ENCODE data around the gene TNFAIP8L1.
"Not testable (repeated sequence)": the region's sequence is repeated elsewhere in the genome, so short reads cannot be mapped to it uniquely, and the experiment has no call there.

The TNFAIP8L1 gene

DNA sequence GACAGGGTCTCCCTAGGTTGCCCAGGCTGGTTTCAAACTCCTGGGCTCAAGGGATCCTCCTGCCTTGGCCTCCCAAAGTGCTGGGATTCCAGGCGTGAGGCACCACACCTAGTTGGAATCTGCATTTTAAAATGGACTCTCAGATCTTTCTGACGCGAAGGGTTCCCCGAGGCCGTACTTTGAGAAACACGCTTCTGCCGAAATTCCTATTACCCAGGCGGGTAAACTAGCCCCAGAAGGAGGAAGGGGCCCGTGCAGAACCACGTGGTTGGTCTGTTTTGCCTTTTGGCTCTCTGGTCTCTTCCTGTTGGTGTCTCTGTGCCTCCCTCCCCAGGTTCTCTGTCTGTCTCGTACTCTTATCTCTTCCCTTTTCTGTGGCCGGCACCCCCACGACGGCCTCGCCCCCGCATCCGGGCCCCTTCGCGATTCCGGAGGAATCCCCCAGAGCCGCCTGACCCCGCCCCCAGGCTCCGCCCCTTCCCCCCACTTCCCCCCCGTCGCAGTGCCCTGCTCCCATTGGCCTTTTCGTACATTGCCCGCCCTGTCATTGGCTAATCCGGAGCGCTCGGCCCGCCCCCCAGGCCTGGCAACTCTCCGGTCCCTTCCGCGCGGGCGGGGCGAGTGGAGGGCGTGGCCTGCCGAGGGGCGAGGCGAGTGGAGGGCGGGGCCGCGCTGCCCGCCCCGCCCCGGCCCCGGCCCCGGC, at the start of gene TNFAIP8L1:
TNFAIP8L1 (plus strand) TSS at position 689 of the 703 bp plus-strand sequence. CDS start 12,354 bp downstream, outside the sequence.
- no peak for DNase-seq

- no peak for DNase-seq
Observed at GRCh38 chr19:4589579-4590410, 49.5 kb upstream of the TNFAIP8L1 start.

DNA sequence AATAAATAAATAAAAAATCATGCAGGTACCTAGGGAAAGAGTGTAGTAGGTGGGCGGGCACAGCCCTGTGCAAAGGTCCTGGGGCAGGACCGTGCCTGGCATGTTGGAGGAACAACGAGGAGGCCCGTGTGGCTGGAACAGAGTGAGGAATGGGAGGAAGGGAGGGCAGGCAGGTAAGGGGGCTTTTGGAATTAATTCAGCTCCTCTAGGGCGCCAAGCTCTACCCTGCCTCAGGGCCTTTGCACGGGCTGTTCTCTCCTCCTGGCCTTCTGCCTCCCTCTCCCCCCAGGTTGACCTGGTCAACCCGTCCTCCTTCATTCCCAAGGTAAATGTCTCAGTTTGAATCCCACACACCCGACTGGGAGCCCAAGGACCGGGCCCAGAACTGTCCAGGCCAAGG, 48.8 kb upstream of the TNFAIP8L1 start:
- no peak for DNase-seq

GRCh38 chr19:4591320-4591719, 48.0 kb upstream of the TNFAIP8L1 start:
- no peak for DNase-seq

GRCh38 chr19:4592445-4592844, 46.9 kb upstream of the TNFAIP8L1 start:
- no peak for DNase-seq

- DNase-seq, result no peak
Observed at GRCh38 chr19:4593409-4593851, 45.9 kb upstream of the TNFAIP8L1 start.

GRCh38 chr19:4594201-4594600, 45.1 kb upstream of the TNFAIP8L1 start:
- DNase-seq, result no peak

GRCh38 chr19:4595158-4595557, 44.2 kb upstream of the TNFAIP8L1 start:
- DNase-seq, result not testable (repeated sequence)

DNA sequence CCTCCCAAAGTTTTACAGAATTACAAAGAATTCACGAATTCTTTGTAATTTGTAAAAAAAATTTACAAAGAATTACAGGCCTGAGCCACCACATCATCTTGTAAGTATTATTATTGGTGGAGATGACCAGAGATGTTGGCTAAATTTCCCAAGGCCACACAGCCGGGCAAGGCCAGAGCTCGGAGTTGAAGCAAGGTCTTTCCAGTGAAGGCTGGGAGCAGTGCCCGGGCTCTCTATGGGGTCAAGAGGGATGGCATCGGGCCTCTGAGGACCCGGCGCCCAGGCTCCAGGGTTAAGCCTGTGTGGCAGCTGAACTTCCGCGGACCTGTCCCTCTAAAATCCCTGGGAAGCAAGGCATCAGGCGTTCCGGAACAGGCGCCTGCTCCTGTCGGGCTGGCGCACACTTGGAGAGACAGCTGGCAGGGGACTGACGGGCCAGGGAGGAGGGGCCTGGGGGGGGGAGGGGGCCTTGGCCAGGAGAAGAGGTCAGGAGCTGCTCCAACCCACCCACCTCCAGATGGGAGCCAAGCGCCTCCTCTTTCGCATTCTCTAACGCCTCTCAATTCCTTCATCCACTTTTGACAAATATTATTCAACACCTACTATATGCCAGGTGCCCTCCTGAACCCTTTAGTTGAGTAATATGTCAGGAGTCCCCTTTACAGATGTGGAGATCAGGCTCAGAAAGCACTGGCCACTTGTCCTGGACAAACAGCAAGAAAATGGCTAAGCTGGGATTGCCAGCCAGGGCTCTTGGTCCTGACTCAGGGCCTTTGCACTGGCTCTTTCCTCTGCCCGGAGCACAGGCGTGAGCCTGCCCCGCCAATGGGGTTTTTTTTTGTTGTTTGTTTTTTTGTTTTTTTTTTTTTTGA, 43.0 kb upstream of the TNFAIP8L1 start:
- no peak for DNase-seq

GRCh38 chr19:4597278-4597974, 41.9 kb upstream of the TNFAIP8L1 start:
- no peak for DNase-seq

GRCh38 chr19:4597975-4598671, 41.2 kb upstream of the TNFAIP8L1 start:
- no peak for DNase-seq

DNA sequence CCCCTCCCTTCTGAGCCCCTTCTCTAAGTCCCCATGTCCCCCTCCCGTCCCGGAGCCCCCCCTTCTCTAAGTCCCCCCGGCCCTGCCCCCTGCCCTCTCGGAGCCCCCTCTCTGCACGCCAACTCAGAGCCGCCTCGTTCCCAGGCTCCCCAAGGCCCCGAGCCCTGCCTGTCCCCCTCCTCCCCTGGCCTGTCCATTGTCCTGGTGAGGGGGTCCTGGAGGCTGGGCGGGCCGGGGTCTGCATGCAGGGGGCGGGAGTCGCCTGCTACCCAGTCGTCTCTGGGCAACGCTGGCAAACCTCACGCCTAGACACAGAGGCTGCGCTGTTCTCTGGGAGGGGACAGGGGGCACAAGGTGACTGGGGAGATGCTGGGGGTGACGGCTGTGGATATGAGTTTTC, 40.6 kb upstream of the TNFAIP8L1 start:
- no peak for DNase-seq

DNA sequence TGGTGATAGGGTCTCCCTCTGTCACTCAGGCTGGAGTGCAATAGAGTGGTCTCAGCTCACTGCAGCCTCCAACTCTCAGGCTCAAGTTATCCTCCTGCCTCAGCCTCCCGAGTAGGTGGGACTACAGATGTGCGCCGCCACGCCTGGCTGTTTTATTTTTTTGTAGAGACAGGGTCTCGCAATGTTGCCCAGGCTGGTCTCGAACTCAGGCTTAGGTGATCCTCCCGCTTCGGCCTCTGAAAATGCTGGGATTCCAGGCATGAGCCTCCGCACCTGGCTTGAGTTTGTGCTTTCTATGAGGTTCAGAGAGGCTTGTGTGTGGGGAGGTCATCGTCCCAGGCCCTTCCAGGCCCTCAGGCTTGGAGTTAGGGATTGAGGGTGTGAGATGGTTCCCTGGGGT, 39.2 kb upstream of the TNFAIP8L1 start:
- DNase-seq, result no peak

GRCh38 chr19:4600893-4601292, 38.4 kb upstream of the TNFAIP8L1 start:
- DNase-seq, result no peak

DNA sequence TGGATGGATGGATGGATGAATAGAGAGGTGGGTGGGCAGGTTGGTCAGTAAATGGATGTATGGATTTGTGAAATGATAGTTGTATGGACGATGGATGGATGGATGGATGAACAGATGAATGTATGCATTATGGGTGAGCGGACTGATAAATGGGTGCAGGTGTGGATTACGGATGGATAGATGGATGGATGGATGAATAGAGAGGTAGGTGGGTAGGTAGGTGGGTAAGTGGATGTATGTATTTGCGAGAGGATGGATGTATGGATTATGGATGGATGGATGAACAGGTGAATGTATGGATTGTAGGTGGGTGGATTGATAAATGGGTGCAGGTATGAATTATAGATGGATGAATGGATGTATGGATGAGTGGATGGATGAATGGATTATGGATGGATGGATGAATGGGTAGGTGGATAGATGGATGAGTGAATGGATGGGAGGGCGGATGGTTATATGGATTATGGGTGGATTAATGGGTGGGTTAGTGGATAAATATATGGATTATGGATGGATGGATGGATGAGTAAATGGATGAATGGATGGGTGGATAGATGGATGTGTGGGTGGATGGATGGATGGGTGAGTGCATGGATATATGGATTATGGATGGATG, 37.0 kb upstream of the TNFAIP8L1 start:
- no peak for DNase-seq

DNA sequence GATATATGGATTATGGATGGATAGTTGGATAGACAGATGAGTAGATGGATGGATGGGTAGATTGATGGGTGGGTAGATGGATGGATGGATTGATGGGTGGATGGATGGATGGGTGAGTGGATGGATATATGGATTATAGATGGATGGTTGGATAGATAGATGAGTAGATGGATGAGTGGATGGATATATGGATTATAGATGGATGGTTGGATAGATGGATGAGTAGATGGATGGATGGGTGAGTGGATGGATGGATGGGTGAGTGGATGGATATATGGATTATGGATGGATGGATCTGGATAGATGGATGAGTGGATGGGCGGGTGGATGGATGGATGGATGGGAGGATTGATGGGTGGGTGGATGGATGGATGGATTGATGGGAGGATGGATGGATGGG, 36.4 kb upstream of the TNFAIP8L1 start:
- DNase-seq, result no peak

- no peak for DNase-seq
Observed at GRCh38 chr19:4604912-4605311, 34.4 kb upstream of the TNFAIP8L1 start.

DNA sequence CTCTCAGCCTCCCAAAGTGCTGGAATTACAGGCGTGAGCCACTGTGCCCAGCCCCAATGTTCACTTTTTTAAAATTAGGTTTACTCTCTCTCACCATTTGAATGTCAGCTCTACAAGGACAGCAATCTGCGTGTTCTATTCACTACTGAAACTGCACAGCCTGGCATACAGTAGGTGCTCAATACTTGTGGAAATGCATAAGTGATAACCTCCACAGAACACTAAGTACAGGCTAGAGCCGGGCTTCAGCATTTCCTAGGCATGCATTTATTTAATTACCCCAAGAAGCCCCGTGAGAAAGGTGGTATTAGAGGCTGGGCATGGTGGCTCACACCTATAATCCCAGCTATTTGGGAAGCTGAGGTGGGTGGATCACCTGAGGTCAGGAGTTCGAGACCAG, 33.1 kb upstream of the TNFAIP8L1 start:
- DNase-seq, result no peak

- DNase-seq, result no peak
Observed at GRCh38 chr19:4606921-4607678, 32.2 kb upstream of the TNFAIP8L1 start.

GRCh38 chr19:4609878-4610511, 29.3 kb upstream of the TNFAIP8L1 start:
- DNase-seq, result no peak
